GM19397 (cell line): ENCODE measurements around the gene TACC3.

ENCODE experiments used
- ATAC-seq: cut with Tn5 transposase; IDR thresholded peaks from one replicate; pipeline ENCODE4 v1.9.1; 2021; ENCODE audit warnings: mild to moderate bottlenecking, moderate library complexity; ENCODE audit not compliant: unreplicated experiment

Gene TACC3

DNA sequence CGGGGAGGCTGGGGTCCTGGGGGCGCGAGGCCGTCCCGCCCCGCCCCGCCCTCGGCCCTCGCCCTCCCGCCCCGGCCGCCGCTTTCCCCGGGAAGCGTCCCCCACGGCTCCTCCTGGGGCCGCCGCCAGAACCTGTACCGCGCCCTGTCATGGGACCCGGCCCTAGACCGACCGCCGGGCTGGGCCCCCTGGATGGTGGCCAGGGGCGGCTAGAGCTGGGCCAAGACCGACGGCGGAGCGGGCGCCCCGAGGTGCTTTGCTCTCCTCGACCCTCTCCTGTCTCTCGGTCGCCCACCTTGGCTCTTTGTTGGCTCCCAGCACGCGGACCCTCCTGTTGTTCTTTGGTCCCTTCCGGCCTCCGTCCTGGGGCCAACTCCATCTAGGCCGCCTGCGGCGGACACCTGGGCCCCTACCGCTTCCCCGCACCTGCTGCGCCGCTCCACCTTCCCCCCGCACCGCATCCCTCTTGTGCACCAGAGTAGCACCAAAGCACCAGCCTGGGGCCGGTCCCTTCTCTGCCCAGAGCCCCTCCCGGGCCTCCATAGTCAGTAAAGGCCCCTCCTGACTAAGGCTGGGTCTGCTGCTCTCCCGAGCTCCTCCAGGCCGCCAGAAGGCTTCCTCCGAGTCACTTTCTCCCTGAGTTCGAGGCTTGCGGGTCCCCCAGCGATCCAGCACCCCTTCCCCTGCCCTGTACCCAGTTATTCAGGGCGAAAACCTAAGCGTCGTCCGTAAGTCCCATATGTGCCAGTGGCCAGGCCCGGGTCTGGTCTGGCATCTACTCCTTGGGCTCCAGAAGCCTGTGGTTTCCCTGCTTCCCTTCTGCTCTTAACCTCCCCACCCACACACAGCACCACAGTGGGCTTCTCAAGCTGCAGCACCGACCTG is 587 bp downstream of the TACC3 start:
- no peak for ATAC-seq

DNA sequence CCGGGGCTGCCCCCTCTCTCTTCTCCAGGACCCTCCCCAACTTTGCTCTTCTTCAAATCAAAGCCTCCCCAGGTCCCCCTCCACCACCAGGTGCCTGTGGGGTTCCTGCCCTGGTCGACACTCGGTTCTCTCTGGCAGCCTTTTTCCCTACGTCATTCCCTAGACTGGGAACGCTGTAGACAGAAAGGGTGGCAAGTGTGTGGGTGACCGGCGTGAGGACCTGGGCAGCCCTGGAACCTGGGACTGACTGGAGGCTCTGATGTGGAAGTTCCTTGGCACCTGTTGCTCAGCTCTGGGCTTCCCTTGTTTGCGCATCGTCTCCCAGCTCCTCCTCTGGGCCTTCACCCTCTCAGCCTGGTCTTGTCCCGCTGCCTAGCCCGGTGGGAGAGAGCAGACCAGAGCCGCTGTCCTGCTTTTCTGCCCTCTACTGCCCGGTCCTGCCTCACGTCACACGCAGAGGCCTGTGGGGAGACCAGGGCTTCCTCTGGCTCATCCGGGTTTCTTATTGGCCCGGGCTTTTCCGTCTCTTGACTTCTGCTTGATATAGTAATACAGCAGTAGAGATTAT is 1.3 kb downstream of the TACC3 start:
- ATAC-seq = no peak

DNA sequence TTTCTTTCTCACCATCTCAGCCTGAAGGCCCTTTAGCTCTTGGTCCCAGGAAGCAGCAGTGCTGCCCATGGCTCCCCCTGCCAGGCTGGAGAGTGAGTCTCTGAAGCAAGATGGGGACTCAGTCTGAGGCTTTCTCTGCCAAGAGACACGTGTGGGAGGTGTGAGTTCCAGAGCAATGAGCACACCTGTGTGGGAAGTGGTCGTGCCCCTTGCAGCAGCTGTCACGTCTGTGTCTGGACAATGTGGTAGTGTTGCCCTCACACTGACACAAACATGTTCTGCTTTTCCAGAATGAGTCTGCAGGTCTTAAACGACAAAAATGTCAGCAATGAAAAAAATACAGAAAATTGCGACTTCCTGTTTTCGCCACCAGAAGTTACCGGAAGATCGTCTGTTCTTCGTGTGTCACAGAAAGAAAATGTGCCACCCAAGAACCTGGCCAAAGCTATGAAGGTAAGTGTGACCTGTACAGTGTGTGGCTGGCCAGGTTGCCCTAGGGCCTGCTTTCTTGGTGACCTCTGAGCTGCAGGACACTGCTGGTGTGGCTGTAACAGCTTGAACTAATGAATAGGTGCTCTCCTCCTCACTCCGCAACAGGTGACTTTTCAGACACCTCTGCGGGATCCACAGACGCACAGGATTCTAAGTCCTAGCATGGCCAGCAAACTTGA is 1.9 kb downstream of the TACC3 start:
- no peak for ATAC-seq

DNA sequence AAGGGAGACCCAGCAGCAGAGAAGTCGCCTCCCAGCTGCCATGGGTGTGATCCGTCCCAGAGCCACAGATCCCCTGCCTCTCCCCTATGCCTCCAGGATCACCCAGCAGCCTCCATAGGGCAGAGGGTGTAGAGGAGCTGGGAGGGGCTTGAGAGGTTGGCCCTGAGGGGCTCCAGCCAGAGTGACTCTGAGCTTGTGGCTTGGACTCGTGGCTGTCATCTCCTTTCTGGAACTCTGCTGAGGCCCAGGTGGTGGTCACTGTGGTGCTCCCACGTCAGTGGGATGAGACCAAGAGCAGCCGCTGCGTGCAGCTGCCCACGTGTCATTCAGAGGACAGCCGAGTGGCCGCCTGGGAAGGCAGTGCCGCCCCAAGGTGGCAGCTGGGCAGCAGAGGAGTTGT is 4.2 kb downstream of the TACC3 start:
- no peak for ATAC-seq

DNA sequence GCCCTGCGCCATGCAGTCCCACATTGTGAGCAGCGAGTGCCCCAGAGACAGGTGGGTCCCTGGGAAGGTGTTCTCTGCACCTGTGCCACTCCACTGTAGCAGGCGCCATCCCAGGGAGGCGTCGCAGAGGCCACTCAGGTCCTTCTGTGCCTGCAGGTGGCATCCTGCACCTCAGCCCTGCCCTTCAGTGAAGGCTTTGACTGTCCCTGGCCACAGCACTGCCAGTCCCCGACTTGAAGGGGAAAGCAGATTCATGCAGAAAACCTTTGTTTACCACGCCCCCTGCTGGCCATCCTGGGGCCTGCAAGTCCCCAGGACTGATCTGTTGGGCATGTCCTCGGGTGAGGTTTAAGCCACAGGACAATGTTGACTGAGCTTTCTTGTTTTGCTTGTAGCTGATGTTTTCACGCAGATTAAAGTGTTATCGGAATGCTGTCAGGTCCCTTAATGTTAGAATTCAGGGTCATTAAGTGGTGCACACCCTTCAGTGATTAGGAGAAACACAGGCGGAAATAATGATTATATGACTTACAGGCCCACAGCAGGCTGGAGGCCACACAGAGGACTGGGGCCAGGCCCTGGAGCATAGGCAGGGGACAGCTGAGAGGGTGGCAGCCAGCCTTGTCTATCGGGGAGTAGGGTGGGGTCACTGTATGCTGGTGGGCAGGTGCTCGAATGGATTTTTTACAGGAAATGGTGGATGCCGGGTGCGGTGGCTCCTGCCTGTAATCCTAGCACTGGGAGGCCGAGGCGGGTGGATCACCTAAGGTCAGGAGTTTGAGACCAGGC is 5.0 kb downstream of the TACC3 start:
- peak; percentile 40 for ATAC-seq

DNA sequence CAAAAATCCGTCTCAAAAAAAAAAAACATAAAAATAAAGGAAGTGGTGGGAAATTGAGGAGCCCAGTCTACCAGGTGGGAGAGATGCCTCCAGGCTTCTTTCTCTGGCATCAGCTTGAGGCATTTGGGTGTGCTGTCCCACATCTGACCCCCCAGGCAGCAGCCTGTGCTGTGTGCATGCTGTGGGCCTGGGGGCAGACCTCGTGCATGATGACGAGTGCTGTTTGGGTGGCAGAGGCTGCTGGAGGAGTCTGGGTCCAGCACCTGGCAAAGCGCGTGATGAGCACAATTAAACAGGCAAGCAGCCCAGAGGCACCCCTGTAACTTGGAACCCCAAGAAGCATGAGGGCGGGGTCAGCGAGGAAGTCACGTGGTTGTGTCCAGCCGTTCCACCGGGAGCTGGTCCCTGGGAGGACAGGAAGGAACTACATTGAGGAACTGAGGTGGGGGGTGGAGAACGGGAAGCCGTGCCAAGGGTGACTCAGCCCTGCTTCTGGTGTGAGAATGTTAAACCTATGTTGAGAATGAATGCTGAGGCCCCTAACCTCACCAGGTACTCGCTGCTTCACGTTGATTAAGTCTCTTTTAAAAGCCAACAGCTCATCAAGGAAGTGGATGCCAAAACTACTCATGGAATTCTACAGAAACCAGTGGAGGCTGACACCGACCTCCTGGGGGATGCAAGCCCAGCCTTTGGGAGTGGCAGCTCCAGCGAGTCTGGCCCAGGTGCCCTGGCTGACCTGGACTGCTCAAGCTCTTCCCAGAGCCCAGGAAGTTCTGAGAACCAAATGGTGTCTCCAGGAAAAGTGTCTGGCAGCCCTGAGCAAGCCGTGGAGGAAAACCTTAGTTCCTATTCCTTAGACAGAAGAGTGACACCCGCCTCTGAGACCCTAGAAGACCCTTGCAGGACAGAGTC is 6.1 kb downstream of the TACC3 start:
- ATAC-seq = no peak

DNA sequence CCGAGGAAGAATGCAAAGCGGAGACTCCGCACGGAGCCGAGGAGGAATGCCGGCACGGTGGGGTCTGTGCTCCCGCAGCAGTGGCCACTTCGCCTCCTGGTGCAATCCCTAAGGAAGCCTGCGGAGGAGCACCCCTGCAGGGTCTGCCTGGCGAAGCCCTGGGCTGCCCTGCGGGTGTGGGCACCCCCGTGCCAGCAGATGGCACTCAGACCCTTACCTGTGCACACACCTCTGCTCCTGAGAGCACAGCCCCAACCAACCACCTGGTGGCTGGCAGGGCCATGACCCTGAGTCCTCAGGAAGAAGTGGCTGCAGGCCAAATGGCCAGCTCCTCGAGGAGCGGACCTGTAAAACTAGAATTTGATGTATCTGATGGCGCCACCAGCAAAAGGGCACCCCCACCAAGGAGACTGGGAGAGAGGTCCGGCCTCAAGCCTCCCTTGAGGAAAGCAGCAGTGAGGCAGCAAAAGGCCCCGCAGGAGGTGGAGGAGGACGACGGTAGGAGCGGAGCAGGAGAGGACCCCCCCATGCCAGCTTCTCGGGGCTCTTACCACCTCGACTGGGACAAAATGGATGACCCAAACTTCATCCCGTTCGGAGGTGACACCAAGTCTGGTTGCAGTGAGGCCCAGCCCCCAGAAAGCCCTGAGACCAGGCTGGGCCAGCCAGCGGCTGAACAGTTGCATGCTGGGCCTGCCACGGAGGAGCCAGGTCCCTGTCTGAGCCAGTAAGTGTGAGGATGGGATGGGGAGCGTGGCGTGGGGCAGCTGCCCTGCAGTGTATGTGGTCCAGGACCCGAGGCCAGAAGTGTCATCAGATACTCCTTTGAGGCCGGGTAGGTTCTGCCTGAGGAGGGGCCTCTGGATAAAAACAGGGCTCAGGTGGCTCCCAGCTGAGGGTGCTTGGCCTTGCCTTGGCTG is 7.0 kb downstream of the TACC3 start:
- ATAC-seq = no peak

DNA sequence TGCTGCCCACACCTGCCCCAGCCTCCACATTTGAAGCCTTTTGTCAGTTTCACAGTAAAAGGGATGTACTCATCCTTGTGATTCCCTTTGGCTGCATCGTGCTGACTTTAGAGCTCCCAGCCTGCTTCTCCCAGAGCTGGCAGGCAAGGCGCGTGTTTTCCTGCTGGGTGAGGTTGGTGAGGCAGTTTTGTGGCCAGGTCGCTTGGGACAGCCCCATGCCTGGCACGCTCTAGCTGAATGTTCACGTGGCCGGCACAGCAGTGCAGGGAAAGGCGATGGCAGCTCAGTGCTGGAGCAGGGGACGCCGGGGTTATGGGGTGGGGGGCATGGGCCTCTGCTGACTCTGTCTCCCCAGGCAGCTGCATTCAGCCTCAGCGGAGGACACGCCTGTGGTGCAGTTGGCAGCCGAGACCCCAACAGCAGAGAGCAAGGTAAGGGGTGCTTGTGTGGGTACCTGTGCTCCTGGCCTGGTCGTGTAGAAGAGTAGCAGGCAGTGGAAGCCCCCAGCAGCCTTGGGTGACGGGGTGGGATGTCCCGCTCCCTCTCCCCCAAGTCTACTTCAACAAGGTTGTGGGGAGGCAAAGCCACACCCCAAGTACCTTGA is 9.3 kb downstream of the TACC3 start:
- no peak for ATAC-seq

DNA sequence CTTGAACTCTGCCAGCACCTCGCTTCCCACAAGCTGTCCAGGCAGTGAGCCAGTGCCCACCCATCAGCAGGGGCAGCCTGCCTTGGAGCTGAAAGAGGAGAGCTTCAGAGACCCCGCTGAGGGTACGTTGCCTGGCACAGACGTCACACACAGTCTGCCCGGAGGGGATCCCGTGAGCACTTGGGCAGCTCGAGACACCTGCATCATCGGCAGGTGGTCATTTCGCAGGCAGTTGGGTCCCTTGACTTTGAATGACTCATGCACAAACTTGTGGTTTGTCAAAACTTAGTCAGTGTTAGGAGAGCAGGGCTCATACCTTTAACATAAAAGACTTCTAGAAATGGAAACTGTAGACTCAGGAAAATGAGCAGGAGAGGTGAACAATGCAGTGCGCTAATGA is 9.9 kb downstream of the TACC3 start:
- ATAC-seq = no peak

DNA sequence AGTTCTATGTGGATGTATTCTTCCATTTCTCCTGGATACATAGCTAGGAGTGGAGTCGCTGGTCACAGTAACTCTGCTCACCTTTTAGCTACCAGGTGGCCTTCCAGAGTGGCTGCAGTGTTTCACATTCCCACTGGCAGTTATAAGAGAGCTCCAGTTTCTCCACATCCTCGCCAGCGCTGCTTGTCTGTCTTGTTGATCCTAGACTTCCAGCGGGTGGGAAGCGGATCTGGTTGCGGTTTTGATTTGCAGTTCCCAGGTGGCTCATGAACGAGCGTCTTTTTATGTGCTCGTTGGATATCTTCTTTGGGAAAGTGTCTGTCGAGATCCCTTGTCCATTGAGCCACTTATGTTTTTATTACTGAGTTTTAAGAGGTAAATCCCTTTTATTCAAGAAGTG is 11.6 kb downstream of the TACC3 start:
- no peak for ATAC-seq

DNA sequence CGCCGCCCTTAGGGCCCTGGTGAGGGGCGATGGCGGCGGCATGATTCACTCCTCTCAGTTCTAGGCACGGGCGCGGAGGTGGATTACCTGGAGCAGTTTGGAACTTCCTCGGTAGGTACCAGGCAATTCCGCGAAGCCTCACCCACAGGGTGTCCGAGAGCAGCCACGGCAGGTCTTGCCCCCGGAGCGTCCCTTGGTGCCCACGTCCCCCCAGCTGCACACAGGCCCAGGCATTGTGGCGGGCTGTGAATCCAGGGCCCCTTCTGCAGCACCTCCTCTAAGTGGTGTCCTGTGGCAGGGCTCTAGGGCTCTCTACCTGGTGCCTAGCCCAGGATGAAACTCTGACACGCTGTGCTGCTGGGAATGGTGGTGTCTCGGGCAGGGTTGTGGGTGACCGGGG is 13.9 kb downstream of the TACC3 start:
- ATAC-seq = no peak

DNA sequence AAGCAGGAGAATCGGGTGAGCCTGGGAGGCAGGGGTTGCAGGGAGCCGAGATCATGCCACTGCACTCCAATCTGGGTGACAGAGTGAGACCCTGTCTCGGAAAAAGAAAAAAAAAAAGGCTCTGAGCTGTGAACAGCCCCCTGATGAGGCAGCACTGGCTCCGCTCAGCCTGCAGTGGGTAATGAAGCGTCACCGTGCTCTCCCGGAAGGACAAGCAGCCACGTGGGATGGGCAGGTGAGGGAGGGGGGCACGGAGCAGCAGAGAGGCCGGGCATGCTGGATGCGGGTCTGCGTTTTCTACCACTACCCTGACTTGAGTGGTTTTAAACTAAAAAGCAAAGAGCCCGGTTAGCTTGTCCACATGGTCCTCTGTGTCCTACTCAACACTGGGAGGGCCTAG is 15.5 kb downstream of the TACC3 start:
- no peak for ATAC-seq

DNA sequence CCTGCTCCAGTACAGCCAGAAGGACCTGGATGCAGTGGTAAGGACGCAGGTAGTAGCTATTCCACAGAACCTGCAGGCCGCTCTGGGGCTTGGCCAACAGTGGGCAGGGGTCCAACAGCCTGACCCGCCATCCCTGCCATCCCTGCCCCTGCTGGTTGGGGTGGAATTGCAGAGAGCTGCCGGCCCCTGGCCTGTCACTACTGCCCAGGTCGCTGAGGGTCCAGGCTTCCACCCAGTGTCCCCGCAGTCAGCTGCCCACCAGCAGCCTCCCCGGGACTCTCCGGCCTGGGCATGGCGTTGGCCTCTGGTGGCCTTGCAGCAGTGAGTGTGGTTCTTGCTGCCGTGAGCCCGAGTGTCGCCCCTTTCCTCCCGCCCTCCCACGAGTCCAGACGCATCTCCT is 16.3 kb downstream of the TACC3 start:
- no peak for ATAC-seq

DNA sequence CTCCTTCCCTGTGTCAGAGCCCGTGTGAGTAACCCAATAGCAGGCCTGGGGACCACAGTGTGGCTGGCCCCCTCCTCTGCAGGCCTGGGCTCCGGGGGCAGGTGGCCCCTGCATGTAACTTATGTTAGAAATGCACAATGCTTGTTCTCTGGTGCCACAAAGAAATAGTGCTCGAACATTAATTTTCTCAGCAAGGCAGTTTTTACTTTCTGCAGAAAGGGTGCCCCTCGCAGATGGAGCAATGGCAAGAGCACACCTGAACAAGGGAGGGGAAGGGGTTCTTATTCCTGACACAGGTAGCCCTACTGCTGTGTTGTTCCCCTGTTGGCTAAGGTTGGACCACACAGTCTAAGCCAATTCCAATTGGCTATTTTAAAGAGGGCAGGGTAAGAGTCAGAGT is 17.1 kb downstream of the TACC3 start:
- no peak for ATAC-seq

DNA sequence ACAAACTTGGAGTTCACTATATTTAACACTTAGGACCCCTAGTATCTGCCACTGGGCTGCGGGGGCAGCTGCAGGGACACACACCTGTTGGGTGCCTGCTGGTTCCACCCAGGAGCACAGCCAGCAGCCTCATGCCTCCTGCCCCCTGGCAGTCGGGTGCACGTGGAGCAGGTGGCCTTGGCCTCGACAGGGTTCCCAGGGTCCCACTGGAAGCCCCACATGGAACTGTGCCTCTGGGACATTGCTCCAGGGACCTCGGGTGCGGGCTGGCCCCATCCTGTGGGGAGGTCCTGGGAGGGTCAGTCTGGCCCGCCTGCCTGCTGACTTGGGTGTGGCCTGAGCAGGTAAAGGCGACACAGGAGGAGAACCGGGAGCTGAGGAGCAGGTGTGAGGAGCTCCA is 18.0 kb downstream of the TACC3 start:
- ATAC-seq = no peak

DNA sequence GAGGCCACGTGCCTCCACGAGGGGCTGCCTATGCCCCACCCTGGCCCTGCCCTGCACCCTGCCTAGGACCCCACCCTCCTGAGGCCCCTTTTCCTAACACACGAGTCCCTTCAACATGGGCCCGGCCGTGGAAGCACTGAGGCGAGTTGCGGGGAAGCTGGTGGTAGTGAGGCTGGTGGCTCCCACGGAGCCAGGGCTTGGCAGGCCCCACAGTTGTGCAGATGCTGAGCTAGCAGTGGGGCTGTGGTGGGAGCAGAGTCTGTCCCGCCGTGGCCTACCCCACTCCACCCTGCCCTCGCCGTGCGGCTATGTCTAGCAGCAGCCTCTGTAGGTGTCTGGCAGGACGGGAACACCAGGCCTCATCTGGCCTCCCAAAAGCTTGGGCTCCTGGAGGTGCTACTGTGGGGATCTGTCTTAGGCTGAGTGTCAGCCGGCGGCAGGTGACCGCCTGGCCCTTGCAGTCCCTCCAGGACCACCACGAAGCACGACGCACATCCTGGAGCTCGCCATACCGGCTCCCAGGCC is 18.8 kb downstream of the TACC3 start:
- ATAC-seq = no peak

DNA sequence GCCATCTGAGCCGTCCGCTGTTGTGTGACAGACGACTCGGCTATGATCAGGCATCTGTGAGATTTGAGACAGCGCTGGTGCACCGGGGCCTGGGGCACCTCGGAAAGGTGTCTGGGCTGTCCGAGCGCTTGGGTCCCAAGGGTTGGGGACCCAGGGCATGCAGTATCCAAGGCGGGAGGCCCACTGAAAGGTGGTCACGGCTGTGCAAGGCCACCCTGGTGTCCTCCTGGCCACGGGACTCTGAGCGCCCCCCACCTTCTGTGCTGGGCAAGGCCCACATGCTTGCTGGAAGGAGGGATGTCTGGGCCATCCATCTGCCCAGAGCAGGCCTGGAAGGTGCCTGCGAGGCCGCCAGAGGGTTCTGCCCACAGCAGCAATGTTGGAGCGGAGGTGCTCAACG is 19.9 kb downstream of the TACC3 start:
- no peak for ATAC-seq

DNA sequence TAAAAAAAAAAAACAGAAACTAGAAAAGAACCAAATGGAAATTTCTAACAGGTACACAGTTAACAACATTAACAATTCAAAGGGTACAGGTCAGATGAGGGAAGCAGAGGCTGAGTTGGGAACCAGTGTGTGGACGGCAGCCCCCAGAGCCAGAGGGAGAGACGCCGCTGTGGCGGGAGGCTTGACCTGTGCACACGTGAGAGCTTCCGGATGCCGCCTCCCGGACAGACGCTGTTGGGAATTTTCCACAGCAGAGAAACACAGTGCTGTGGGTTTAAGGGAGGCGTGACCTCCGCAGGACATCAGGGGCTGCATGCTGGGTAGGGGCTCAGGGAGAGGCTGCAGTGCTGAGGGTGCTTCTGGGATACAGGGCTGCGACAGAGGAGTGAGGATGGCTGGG is 22.2 kb downstream of the TACC3 start:
- no peak for ATAC-seq

DNA sequence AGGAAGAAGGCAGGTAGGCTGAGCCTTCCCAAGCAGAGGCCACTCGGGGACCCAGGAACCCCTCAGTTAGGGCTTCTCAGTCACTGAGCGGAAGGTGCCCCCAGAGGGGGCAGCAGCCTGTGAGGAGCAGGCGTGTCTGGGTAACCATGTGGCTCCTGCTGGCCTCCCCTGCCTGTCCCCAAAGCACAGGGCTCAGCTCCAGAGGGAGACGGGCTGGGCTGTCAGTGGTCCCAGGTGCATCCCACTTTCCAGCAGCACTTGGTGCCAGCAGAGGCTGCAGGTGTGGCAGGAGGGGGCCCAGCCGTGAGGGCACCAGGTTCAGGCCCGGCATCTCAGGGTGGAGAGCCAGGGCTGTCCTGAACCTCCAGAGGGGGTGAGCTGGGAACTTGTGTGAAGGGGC is 22.7 kb downstream of the TACC3 start:
- no peak for ATAC-seq
